Stomach (tissue), 9 donors: ENCODE data around the gene PRR4. TPM values are rescaled to one million over a fixed set of nuclear protein-coding genes. Genes with fewer than 3 reads are reported as not detected.

Experiments
- DNase-seq, 2 donors: peaks; one replicate each; pipeline versions ENCODE4 v3.0.0 to v3.0.0-alpha.2; 2013 to 2019
- H3K27ac ChIP-seq, 5 donors: fragments of 200-600 bp in 4 of 5; sonication (generic) in 4 of 5; one replicate each; pipeline ENCODE4 v1.5.1; 2013 to 2019; ENCODE audit warnings: mild to moderate bottlenecking in 1 of 5, moderate library complexity in 1 of 5
- H3K27me3 ChIP-seq, 3 donors: fragments of 200-600 bp; sonication (generic); one replicate each; pipeline ENCODE4 v1.5.1; 2017 to 2019; ENCODE audit warnings: mixed run types in 1 of 3
- H3K36me3 ChIP-seq, 4 donors: fragments of 200-600 bp; sonication (generic); 1 replicate in 3 of 4; 2 replicates in 1 of 4; pipeline ENCODE4 v1.5.1; 2016 to 2019
- H3K4me1 ChIP-seq, 4 donors: fragments of 200-600 bp; sonication (generic); one replicate each; pipeline ENCODE4 v1.5.1; 2016 to 2019
- H3K4me3 ChIP-seq, 4 donors: fragments of 200-600 bp; sonication (generic) in 3 of 4; one replicate each; pipeline ENCODE4 v1.5.1; 2016 to 2019; ENCODE audit warnings: mild to moderate bottlenecking in 1 of 4
- H3K9me3 ChIP-seq, 4 donors: fragments of 200-600 bp; sonication (generic); one replicate each; pipeline ENCODE4 v1.5.1; 2016 to 2019
- EP300 ChIP-seq: sonication (generic); formaldehyde crosslinking; IDR thresholded peaks from one replicate; pipeline ENCODE4 v1.6.1; 2017; ENCODE audit warnings: antibody characterized with exemption
- POLR2A ChIP-seq, 4 donors: fragments of 450-650 bp; IDR thresholded peaks; one replicate each; pipeline ENCODE4 v1.6.1; 2016; ENCODE audit warnings: antibody characterized with exemption in 4 of 4, control low read depth in 2 of 4, mild to moderate bottlenecking in 1 of 4, moderate library complexity in 1 of 4
- POLR2AphosphoS5 ChIP-seq, 3 donors: sonication (generic); formaldehyde crosslinking; IDR thresholded peaks; one replicate each; pipeline ENCODE4 v1.6.1; 2016; ENCODE audit warnings: antibody characterized with exemption in 3 of 3
- whole genome bisulfite sequencing, 5 donors: extraction: QIAGEN DNeasy Blood & Tissue Kit in 3 of 5; methylation state at CpG; one replicate each; pipeline versions ENCODE4 v1.1.5 to v1.1.7; 2013 to 2018; 5-methylcytosine and 5-hydroxymethylcytosine counted together
- intact Hi-C: fragments of 100-400 bp; cut with DNase I; formaldehyde crosslinking; loops from one replicate; pipeline ENCODE4 v1.15.1; 2023; ENCODE audit warnings: low total_unique reads
- polyA plus RNA-seq, 3 donors: library from polyadenylated mRNA; stranded (reverse); fragments of 200-250 nt; gene quantifications; one replicate each; pipeline ENCODE4 v1.2.3, GENCODE V29; 2013
- total RNA-seq, 5 donors: library from RNA; depleted of rRNA; stranded (reverse); fragments of >200 nt; gene quantifications; one replicate each; pipeline versions ENCODE4 v1.1.0 to v1.2.3, GENCODE V29; 2014 to 2016
- TF ChIP-seq, protein P1 (sequence below), 7 experiments: fragments of 450-650 bp in 4 of 7; fragments of 200-600 bp in 3 of 7; sonication (generic) in 3 of 7; IDR thresholded peaks; one replicate each; pipeline ENCODE4 v1.5.1; 2016 to 2019; ENCODE audit warnings: antibody characterized with exemption in 7 of 7, control low read depth in 2 of 7, mild to moderate bottlenecking in 1 of 7
- donor health status: healthy with polysubstance abuse.
- donor health status: Bipolar disorder and iron deficiency.
- donor health status: healthy.

PRR4 gene
- total and polyA plus RNA-seq, 8 donors: 0.87 to 334 (median 3.0) TPM; not detected in 2

- Histone ChIP-seq H3K4me3 (no peak overlapping the region), H3K9me3 (peaks cover 0 to 35% (median 12%) of the 10 kb centered on the region in 4 donors), H3K27ac (no peak overlapping the region), H3K36me3 (peaks cover 0 to 16% (median 9%) of the 10 kb centered on the region in 4 donors), H3K27me3 (no peaks in the 10 kb centered on the region), H3K4me1 (no peaks in the 10 kb centered on the region)
- intact Hi-C loops: no loop called here
- TF ChIP-seq POLR2AphosphoS5 (IDR thresholded peaks at IDR 0.05) (no peak), POLR2A (IDR thresholded peaks at IDR 0.05) (no peak), EP300 (no peak)
- TF ChIP-seq, protein P1, sequence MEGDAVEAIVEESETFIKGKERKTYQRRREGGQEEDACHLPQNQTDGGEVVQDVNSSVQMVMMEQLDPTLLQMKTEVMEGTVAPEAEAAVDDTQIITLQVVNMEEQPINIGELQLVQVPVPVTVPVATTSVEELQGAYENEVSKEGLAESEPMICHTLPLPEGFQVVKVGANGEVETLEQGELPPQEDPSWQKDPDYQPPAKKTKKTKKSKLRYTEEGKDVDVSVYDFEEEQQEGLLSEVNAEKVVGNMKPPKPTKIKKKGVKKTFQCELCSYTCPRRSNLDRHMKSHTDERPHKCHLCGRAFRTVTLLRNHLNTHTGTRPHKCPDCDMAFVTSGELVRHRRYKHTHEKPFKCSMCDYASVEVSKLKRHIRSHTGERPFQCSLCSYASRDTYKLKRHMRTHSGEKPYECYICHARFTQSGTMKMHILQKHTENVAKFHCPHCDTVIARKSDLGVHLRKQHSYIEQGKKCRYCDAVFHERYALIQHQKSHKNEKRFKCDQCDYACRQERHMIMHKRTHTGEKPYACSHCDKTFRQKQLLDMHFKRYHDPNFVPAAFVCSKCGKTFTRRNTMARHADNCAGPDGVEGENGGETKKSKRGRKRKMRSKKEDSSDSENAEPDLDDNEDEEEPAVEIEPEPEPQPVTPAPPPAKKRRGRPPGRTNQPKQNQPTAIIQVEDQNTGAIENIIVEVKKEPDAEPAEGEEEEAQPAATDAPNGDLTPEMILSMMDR (IDR thresholded peaks at IDR 0.05): no peak
- WGBS, 5 donors: 77 to 96% (median 87%) methylated on average over 2 of the region's 2 CpGs
- DNase-seq: no peak
Measured at GRCh38 chr12:10861366-10861765, 12.1 kb upstream of the PRR4 start.

- Histone ChIP-seq H3K27ac (no peak overlapping the region), H3K36me3 (peaks cover 0 to 24% (median 18%) of the 10 kb centered on the region in 4 donors), H3K4me1 (no peaks in the 10 kb centered on the region), H3K9me3 (peaks cover 6 to 33% (median 18%) of the 10 kb centered on the region in 4 donors), H3K4me3 (no peak overlapping the region), H3K27me3 (no peaks in the 10 kb centered on the region)
- 85 to 100% (median 92%) methylated on average over 2 of the region's 2 CpGs for WGBS, 5 donors
- intact Hi-C loops: no loop called here
- no peak for DNase-seq
- TF ChIP-seq POLR2AphosphoS5 (IDR thresholded peaks at IDR 0.05) (no peak), EP300 (no peak), POLR2A (IDR thresholded peaks at IDR 0.05) (no peak)
- TF ChIP-seq, protein P1 (IDR thresholded peaks at IDR 0.05): no peak
Measured at GRCh38 chr12:10855807-10856206, 6.5 kb upstream of the PRR4 start.

DNA sequence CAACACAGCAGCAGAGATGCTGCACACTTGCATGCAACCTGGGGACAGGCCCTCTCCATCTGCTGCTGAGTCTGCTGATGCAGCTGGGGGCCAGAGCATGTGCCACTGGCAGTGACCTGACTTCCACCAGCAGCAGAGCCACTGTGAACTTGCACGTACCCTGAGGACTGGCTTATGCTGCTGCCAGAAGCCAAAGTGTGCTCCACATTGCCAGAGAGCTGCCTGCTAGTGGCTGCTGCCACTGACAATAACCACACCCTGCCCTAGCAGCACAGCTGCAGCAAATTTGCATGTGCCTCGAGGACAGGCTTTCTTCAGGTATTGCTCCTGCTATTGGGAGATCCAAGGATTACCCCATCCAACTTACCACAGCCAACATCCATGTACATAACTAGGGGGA lies 4.5 kb upstream of the PRR4 start:
- intact Hi-C loops: no loop called here
- H3K27ac ChIP-seq: no peak overlapping the region
- no peaks in the 10 kb centered on the region for H3K27me3 ChIP-seq
- TF ChIP-seq EP300 (no peak), POLR2AphosphoS5 (IDR thresholded peaks at IDR 0.05) (no peak)
- TF ChIP-seq, protein P1 (IDR thresholded peaks at IDR 0.05): no peak
- H3K4me3 ChIP-seq: no peak overlapping the region
- 60 to 89% (median 82%) methylated on average over 1 to 2 of the region's 2 CpGs for WGBS, 5 donors
- H3K36me3 ChIP-seq: peaks cover 0 to 19% (median 13%) of the 10 kb centered on the region in 4 donors
- H3K4me1 ChIP-seq: no peaks in the 10 kb centered on the region
- peaks cover 6 to 30% (median 18%) of the 10 kb centered on the region in 4 donors for H3K9me3 ChIP-seq
- no peak for DNase-seq

- intact Hi-C loops: no loop called here
- Histone ChIP-seq H3K4me1 (no peaks in the 10 kb centered on the region), H3K27ac (no peak overlapping the region), H3K9me3 (peaks cover 6 to 10% (median 8%) of the 10 kb centered on the region in 4 donors), H3K36me3 (peaks cover 0 to 18% (median 16%) of the 10 kb centered on the region in 4 donors), H3K27me3 (no peaks in the 10 kb centered on the region), H3K4me3 (no peak overlapping the region)
- no peak for TF ChIP-seq EP300
- TF ChIP-seq, protein P1 (IDR thresholded peaks at IDR 0.05): no peak
- no peak for TF ChIP-seq POLR2AphosphoS5 (IDR thresholded peaks at IDR 0.05)
- no peak for TF ChIP-seq POLR2A (IDR thresholded peaks at IDR 0.05)
- WGBS, 5 donors: 82 to 89% (median 87%) methylated on average over 4 of the region's 4 CpGs
- no peak for DNase-seq
Measured at GRCh38 chr12:10851243-10851858, 2.1 kb upstream of the PRR4 start.
